ENCODE measurements around the gene ADAMTS17. TPM values are rescaled to one million over a fixed set of nuclear protein-coding genes. Genes with fewer than 3 reads are reported as not detected.

ADAMTS17 gene
- total and polyA plus RNA-seq, 9 of the 15 experiments (the other 6 are each of a cell fraction or from before 2014, with no cell fraction given): 0.01 to 0.14 (median 0.07) TPM; not detected in 6

GRCh38 chr15:99992611-99993231 lies 349.1 kb downstream of the ADAMTS17 start (continued):
- TF ChIP-seq, protein P1, sequence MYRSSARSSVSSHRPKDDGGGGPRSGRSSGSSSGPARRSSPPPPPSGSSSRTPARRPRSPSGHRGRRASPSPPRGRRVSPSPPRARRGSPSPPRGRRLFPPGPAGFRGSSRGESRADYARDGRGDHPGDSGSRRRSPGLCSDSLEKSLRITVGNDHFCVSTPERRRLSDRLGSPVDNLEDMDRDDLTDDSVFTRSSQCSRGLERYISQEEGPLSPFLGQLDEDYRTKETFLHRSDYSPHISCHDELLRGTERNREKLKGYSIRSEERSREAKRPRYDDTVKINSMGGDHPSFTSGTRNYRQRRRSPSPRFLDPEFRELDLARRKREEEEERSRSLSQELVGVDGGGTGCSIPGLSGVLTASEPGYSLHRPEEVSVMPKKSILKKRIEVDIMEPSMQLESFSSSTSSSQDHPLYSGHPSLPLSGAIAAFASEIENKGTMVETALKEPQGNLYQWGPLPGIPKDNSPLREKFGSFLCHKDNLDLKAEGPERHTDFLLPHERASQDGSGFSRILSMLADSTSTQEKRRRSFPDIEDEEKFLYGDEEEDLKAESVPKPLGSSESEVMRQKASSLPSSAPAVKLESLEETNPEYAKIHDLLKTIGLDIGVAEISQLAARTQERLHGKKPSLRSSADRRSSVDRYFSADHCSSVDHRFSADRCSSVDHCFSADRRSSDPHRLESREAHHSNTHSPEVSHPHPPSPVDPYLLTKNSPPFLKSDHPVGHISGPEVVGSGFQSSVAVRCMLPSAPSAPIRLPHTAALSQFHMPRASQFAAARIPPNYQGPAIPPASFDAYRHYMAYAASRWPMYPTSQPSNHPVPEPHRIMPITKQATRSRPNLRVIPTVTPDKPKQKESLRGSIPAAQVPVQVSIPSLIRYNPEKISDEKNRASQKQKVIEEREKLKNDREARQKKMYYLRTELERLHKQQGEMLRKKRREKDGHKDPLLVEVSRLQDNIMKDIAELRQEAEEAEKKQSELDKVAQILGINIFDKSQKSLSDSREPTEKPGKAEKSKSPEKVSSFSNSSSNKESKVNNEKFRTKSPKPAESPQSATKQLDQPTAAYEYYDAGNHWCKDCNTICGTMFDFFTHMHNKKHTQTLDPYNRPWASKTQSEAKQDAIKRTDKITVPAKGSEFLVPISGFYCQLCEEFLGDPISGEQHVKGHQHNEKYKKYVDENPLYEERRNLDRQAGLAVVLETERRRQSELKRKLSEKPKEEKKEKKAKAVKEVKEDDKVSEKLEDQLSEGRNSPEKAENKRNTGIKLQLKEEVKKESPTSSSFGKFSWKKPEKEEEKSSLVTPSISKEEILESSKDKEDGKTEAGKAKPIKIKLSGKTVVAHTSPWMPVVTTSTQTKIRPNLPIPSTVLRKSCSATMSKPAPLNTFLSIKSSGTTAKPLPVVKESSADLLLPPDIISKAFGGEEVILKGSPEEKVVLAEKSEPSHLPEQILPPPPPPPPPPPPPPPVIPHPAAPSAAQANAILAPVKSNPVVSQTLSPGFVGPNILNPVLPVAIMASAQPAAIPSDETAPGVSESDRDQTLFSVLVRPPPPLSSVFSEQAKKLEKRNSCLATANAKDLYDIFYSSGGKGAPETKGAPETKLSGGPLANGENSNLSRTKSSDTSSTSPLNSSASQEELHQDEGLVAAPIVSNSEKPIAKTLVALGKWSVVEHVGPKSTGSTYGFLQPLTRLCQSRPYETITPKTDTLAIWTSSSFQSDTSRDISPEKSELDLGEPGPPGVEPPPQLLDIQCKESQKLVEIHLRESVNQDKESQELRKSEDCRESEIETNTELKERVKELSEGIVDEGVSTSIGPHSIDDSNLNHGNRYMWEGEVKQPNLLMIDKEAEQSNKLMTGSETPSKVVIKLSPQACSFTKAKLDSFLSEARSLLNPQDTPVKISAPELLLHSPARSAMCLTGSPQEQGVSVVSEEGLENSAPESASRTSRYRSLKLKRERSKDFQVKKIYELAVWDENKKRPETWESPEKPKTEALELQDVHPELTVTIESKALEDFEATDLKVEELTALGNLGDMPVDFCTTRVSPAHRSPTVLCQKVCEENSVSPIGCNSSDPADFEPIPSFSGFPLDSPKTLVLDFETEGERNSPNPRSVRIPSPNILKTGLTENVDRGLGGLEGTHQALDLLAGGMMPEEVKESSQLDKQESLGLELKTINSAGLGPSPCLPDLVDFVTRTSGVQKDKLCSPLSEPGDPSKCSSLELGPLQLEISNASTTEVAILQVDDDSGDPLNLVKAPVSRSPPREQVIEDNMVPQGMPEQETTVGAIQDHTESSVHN (IDR thresholded peaks at IDR 0.05; ENCODE audit: borderline replicate concordance in 1 of 2, low read depth in 1 of 2): no peak
- TF ChIP-seq, protein P2, sequence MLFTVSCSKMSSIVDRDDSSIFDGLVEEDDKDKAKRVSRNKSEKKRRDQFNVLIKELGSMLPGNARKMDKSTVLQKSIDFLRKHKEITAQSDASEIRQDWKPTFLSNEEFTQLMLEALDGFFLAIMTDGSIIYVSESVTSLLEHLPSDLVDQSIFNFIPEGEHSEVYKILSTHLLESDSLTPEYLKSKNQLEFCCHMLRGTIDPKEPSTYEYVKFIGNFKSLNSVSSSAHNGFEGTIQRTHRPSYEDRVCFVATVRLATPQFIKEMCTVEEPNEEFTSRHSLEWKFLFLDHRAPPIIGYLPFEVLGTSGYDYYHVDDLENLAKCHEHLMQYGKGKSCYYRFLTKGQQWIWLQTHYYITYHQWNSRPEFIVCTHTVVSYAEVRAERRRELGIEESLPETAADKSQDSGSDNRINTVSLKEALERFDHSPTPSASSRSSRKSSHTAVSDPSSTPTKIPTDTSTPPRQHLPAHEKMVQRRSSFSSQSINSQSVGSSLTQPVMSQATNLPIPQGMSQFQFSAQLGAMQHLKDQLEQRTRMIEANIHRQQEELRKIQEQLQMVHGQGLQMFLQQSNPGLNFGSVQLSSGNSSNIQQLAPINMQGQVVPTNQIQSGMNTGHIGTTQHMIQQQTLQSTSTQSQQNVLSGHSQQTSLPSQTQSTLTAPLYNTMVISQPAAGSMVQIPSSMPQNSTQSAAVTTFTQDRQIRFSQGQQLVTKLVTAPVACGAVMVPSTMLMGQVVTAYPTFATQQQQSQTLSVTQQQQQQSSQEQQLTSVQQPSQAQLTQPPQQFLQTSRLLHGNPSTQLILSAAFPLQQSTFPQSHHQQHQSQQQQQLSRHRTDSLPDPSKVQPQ (CRISPR knock-in tag; IDR thresholded peaks at IDR 0.05; ENCODE audit: borderline replicate concordance): no peak
- no peak for TF ChIP-seq ATF1 (CRISPR knock-in tag; IDR thresholded peaks at IDR 0.05)
- TF ChIP-seq ATF1 (tag; IDR thresholded peaks at IDR 0.05): no peak
- TF ChIP-seq, protein P3, sequence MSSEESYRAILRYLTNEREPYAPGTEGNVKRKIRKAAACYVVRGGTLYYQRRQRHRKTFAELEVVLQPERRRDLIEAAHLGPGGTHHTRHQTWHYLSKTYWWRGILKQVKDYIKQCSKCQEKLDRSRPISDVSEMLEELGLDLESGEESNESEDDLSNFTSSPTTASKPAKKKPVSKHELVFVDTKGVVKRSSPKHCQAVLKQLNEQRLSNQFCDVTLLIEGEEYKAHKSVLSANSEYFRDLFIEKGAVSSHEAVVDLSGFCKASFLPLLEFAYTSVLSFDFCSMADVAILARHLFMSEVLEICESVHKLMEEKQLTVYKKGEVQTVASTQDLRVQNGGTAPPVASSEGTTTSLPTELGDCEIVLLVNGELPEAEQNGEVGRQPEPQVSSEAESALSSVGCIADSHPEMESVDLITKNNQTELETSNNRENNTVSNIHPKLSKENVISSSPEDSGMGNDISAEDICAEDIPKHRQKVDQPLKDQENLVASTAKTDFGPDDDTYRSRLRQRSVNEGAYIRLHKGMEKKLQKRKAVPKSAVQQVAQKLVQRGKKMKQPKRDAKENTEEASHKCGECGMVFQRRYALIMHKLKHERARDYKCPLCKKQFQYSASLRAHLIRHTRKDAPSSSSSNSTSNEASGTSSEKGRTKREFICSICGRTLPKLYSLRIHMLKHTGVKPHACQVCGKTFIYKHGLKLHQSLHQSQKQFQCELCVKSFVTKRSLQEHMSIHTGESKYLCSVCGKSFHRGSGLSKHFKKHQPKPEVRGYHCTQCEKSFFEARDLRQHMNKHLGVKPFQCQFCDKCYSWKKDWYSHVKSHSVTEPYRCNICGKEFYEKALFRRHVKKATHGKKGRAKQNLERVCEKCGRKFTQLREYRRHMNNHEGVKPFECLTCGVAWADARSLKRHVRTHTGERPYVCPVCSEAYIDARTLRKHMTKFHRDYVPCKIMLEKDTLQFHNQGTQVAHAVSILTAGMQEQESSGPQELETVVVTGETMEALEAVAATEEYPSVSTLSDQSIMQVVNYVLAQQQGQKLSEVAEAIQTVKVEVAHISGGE (CRISPR knock-in tag; IDR thresholded peaks at IDR 0.05): no peak
- TF ChIP-seq ZNF12 (CRISPR knock-in tag; IDR thresholded peaks at IDR 0.05): no peak
- no peak for TF ChIP-seq EP400 (IDR thresholded peaks at IDR 0.05)
- no peak for TF ChIP-seq RFX7 (CRISPR knock-in tag; IDR thresholded peaks at IDR 0.05)
- no peak for TF ChIP-seq ZNF696 (CRISPR knock-in tag; conservative IDR thresholded peaks at IDR 0.05)
